CD4-positive, alpha-beta T cell treated with Interleukin-15 for 1 hour (primary cell): Measurements from ENCODE around the gene RAB32.
"Not testable (repeated sequence)": the region's sequence is repeated elsewhere in the genome, so short reads cannot be mapped to it uniquely, and the experiment has no call there.

ENCODE experiments used
- DNase-seq: peaks from one replicate; pipeline ENCODE4 v3.0.0-alpha.2; 2020

RAB32 gene

DNA sequence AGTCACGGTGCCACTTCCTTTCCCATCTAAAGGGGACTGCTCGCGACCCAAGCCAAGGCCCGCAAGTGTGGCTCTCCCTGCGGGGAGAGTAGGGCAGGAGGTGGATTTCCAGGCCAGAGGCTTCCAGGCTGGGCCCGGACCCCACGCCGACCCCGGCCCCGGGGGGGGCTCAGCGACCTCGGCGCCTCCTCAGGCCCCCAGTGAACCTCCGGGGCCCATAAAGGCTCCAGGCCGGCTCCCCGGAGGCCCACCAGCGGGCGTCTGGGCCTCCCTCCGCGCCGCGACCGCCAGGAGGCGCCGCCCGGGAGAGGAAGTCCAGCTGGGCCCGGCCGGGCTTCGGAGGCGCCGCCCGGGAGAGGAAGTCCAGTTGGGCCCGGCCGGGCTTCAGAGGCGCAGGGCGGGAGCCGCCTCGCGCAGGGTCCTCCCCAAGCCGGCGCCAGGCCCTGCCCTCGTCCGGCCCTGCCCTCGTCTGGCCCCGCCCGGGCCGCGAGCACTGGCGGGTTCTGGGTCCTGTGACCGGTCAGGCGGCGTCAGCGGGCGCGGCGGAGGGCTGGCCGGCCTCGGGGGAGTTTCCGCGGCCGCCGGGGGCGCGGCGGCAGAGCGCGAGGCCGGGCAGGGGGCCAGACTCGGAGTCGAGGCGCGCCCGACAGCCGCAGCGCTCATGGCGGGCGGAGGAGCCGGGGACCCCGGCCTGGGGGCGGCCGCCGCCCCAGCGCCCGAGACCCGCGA lies at the start of gene RAB32:
Gene RAB32, plus strand, starts transcription at position 623 of the 729 bp plus-strand sequence. Its CDS starts 39 bp downstream, at position 662.
- peak; percentile 82 for DNase-seq

DNA sequence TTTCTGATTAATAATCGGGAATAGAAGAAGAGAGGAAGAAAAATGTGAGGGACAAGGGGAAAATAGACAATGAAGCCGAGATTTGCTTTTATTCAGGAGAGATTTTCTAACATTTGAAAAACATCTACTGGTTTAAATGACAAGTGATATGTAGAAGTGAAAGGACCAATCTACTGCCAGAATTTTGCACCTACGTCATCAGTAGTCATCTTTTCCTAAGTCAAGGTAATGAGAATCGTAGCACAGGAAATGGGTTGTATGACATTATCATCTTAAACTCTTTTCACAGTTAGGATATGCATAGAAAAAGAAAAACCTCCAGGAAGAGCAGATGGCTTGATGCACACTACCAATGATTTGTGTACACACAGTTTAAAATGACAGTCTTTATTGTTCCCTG lies 45.3 kb upstream of the RAB32 start:
- no peak for DNase-seq

DNA sequence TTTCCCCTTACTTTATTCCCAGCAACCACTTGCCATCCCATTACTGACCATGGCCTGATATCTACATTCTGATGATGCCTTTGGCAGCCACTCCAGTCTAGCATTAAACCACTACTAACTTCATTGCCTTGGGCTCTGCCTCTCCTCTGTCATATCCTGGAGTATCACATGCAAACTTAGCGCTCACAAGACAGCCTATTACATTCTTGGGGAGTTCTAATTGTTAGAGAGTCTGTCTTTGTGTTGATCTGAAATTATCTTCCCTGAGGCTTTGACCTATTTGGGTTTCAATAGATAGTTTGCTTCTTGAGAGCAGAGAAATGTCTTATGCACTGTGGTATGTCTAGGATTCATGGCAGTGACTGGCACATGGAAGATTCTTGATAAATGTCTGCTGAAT lies 40.5 kb upstream of the RAB32 start:
- no peak for DNase-seq

DNA sequence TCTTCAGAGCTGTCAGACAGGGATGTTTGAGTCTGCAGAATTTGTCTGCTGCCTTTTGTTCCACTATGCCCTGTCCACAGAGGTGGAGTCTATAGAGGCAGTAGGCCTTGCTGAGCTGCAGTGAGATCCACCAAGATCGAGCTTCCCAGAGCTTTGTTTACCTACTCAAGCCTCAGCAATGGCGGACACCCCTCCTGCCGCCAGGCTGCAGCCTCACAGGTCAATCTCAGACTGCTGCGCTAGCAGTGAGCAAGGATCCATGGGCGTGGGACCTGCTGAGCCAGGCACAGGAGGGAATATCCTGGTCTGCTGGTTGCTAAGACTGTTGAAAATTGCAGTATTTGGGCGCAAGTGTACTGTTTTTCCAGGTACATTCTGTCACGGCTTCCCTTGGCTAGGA lies 28.4 kb upstream of the RAB32 start:
- DNase-seq, result no peak

DNA sequence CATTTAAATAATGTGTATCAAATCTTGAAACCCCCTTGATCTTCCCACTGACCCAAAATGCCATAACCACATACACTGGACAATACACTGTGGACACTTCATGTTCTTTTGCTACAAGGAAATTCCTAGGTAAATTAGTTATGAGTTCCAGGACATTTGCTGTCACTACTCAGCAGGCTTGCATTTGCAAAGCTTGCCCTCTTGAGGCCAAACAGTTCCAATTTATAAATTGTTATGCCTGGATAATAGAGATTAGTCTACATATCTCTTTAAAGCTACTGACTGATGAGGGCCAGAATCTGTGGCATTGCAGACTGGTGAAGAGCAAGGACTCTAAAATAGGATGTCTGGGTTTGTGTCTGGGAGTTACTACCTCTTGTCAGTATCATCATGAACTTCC lies 17.4 kb upstream of the RAB32 start:
- DNase-seq, result no peak

DNA sequence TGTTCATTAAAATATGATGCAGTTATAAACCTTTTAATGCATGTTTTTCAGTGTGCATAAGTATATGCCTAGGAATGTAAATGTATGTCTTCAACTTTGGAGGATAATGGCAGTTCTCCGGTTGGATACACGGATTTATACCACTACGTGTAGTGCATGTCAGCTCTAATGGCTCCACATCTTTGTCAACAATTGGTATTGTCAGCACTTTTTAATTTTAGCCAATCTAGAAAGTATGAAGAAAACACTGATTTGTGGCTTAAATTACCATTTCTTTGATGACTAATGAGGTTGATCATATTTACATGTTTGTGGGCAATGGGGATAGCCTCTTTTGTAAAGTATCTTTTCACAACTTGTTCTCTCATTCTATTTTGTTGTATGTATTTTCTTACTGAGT lies 10.9 kb upstream of the RAB32 start:
- no peak for DNase-seq

DNA sequence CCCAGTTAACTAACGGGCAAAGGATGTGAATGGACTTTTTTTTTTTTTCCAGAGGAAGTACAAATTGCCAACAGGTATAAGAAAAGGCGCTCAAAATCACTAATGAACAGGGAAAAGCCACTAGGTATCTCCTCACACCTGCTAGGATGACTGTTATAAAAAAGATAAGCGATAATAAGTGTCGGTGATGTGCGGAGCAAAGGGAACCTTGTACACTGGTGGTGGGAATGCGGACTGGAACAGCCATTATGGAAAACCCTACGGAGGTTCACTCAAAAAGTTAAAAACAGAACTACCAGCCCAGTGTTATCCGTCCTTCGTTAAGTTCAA lies 787 bp upstream of the RAB32 start:
- no peak for DNase-seq

DNA sequence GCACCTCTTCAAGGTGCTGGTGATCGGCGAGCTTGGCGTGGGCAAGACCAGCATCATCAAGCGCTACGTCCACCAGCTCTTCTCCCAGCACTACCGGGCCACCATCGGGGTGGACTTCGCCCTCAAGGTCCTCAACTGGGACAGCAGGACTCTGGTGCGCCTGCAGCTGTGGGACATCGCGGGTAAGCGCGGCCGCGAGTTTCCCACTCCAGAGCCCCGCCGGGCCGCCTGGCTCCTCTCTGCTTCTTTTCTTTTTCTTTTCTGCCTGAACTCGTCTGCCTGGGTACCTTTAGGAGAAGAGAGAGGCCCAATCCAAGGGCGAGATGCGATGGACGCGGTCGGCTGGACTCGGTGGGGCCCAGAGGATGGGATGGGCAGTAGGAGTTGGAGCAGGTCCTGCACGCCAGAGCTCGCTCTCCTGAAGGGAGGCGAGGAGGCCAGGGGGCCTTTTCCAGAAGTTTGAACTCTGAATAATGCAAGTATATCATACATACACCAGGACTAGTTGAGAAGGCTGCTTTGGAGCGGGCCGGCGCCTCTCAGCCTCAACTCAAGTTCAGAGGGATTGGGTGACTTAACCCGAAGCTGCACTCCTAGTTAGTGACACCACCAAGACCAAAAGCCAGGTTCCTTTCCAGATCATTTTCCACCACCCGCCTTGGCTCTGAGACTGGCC lies 445 bp downstream of the RAB32 start:
- no peak for DNase-seq

DNA sequence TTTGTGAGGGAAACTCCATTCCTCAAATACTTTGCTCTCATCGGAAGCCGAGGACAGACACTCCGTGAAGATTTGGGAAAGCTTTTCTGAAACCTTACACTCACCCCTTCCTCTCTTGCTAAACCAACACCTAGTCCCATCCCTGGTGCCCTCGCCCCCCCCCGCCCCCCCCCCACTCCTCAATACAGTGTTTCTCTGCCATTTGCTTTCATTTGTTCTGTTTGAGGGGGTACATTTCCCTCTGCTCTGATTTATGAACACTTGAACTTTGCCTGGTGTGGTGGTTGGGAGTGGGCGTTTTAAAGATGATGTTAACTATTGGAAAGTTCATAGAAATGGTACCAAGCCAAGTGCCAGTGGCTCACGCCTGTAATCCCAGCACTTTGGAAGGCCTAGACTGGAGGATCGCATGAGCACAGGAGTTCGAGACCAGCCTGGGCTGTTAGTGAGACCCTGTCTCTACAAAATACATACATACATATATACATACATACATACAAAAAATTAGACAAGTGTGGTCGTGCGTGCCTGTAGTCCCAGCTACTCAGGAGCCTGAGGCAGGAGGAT lies 1.1 kb downstream of the RAB32 start:
- no peak for DNase-seq

DNA sequence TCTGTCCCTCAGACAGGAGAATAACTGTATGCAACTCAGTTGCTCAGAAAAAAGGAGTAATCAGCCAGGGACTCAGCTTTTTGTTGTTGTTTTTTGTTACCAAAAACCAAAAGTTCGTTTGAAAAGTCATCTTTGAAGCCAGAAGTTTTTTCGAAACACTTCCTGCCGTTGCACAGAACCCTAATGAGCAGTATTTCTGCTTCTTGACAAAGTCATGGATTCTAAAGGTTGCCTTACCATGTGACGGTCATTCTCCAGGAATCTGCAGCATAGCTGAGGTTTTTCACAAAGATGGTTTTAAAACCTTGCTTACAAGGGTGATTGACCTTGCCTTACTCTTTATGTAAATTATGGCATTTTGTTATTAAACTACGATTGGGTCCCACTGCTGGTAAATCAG lies 1.9 kb downstream of the RAB32 start:
- no peak for DNase-seq

DNA sequence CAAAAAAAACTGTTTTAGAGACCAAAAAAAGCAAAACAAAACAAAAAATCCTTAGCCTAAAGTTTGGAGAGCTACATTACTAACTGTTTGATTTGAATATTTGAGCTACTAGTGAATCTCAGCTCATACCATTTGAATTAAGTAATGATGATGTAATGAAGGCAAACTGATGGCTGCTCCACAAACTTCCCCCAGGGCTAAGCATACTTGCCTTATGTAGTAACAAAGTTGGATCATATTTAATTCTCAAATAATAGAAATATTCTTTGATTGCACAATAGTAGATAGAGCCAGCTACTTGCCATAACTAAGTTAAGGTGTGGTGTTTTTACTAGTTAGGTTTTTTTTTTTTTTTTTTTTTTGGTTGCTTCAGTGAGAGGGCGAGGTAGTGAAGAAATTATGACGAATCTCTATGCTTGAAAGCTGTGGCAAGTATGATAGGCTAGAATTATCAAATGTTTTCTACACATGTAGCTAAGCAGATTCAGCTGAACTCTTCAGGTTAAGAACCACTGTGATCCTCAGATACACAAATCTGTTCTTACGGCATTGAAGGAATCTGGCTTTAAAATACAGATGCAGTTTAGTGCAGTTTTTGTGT lies 2.9 kb downstream of the RAB32 start:
- no peak for DNase-seq

DNA sequence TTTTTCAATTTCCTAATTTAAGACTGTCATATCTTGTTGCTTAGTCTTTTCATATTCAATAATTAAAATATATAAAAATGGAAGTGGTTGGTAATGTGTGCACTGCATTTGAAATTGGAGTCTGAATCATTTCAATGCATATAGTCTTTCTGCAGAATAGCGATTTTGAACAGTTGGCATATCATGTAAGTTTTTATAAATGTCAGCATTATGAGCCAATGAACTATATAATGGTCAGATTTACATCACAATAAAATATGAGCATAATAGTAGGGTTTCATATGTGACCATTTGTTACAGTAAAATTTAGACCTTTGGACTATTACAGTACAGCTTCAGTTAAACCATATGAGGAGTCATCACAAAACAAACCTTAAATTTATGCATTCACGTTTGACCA lies 4.3 kb downstream of the RAB32 start:
- DNase-seq, result no peak

DNA sequence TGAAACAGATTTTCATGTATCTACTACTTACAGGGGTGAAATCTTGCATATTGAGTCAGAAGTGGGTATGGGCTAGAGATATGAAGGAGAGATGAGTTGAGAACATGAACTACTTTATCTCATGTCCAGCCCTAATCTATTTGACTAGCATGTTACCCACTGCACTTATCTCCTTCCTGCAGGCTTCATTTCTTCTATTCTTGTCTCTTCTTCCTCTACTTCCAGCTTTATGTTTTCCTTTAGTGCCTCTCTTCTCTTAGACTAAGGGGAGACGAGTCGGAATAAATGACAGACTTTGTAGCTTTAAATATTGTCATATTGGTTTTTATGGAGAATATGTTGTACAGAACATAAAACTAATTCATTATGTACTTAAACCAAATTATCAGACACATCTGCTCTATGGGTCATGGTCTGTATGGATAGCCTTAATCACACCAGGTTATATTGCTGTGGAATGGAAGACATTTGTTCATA lies 5.3 kb downstream of the RAB32 start:
- no peak for DNase-seq

DNA sequence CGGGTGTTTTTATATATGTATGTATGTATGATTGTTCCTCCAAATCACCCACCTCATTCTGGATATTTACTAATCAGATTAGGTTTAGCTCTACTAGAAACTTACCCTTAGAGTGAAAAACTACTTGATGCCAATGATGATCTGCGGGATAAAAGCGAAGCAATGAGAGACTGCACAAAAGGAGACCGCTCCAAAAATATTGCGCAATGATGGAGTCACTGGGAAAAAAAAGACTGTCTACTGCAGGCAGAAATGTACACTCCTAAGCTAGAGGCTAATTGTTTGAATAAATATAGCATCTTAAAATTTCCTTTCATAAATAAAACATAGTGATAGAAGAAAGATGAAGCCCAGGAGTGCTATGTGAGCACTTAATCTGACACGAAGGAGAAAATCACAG lies 7.3 kb downstream of the RAB32 start:
- no peak for DNase-seq

DNA sequence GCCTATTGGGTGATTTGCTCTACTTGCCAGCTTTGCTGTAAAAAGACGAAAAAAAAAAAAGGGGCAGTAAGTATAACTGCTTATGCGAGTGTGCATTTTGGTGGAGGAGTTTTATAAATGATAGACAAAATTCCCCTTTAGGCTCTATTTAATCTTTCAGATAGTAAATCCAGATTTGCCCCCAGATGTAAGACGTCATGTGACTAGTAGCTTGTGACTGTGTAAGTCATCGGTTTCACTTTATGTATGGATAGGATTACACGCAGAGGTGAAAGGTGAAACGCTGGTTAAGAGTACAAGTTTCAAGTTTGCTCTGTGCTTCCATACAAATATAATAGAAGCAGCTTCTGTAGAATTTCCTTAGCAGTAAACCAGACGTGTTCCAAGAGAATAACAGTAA lies 7.9 kb downstream of the RAB32 start:
- DNase-seq, result no peak

DNA sequence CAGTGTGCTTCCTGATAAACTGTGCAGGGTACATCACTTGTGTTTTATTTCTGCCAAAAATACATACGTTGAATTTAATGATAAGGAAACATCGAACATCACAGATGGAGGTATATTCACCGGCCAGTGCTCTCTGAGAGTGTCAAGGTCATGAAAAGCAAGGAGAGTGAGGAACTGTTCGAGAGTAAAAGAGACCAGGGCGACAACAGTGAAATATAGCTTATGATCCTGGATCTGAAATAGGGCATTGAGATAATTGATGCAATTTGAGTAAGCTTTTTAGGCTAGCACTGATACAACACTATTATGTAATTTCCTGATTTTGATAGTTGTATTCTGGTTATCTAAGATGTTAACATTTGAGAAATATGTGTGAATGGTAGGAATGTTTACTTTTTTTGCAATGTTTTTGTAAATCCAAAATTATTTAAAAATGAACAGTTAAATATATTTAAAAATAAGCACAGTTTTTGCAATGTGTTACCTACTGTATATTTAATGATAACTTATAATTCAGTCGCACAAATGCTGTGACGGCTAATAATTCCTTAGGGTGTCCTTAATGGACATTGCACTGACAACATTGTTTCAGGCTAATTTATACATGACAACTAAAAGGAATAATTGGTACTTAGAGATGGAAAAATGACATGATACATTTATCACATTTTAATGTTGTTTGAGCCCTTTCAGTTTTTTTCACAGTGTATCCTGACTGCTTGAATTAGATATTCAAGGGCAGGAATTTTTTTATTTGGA lies 9.9 kb downstream of the RAB32 start:
- no peak for DNase-seq

DNA sequence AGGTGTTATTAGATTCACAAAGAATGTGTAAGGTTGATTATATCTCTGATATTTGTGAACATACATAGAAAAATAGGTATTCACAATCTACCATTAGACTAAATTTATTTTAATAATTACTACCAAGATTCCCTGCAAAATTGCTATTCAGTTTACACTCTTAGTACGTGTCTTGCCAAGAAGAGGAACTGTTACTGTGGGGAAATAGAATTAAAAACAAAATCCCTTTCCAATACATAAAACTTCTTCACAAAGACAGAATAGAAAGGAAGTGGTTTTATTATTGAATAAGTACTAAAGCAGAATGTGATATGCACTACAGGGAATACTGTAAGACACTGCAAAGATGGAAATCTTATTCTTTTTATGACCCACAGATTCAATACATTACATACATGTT lies 17.0 kb downstream of the RAB32 start:
- DNase-seq, result no peak

DNA sequence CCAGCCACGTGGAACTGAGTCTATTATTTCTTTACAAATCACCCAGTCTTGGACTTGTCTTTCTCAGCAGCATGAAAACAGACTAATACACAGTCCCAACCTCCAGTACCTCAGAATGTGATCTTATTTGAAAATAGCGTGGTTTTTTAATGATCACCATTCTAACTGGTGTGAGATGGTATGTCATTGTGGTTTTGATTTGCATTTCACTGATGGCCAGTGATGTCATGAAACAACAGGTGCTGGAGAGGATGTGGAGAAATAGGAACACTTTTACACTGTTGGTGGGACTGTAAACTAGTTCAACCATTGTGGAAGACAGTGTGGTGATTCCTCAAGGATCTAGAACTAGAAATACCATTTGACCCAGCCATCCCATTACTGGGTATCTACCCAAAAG lies 23.0 kb downstream of the RAB32 start:
- not testable (repeated sequence) for DNase-seq

DNA sequence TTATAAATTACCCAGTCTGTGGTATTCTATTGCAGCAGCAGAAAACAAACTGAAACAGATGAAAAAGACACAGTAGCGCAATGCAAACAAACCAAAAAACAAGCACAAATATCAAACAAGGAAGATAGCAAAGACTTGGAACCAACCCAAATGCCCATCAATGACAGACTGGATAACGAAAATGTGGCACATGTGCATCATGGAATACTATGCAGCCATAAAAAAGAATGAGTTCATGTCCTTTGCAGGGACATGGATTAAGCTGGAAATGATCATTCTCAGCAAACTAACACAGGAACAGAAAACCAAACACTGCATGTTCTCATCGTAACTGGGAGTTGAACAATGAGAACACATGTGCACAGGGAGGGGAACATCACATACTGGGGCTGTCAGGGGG lies 25.0 kb downstream of the RAB32 start:
- not testable (repeated sequence) for DNase-seq

DNA sequence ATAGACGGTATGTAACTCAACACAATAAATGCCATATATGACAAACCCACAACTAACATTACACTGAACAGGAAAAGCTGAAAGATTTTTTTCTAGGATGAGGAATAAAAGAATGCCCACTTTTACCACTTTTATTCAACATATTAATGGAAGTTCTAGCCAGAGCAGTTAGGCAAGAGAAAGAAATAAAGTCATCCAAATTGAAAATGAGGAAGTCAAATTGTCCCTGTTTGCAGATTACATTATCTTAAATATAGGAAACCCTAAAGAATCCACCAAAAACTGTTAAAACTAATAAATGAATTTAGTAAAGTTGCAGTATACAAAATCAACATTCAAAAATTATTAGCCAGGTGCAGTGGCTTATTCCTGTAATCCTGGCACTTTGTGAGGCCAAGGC lies 30.6 kb downstream of the RAB32 start:
- no peak for DNase-seq

DNA sequence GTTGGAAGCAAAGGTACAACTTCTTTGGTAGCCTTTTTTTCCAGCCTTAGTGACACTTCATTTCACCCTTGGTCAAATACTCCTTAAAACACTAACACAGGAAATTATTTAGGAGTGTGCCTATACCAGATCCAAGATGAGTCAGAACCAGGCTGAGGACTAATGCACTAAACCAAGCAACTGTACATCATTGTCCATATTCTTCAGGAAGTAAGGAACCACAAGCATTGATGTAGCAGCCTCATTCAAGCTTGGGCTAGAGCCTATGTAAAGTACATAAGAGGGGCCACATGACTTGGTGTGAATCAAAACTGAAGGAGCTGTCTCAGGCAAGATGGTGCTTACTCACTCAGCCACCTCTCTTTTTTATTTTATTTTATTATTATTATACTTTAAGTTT lies 34.4 kb downstream of the RAB32 start:
- no peak for DNase-seq

DNA sequence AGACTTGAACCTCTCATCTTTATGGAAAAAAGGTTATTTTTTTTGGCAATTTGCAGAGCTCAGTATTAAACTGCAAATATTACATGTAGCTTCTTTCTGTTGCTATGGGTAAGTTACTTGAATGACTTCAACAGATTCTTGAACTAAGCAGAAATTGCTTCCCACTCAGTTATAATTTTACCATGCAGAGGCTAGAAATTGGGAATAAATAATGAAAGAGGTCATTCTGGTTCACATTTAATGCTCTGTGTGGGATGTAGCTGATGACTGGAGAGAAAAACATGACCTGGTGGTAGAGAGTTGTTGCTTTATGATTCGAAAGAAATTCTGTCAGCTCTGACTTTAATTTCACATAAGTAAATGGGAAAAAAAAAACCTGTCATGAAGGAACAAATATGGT lies 38.3 kb downstream of the RAB32 start:
- no peak for DNase-seq

DNA sequence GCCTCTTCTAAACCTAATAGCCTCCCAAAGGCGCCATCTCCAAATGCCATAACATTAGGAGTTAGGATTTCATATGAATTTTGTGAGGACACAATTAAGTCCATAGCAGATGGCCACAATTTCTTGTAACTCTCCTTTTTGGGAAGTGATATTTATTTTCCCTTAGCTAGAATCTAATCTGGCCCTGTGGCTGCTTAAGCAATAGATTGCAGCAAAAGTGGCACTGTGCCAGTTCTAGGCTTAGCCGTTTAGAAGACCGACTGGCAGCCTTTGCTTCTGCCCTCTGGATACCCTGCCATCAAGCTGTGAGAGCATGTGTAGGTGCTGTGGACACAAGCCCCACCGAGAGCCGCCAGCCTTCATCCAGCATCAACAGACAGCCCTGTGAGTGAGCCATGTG lies 39.2 kb downstream of the RAB32 start:
- DNase-seq, result peak; percentile 22
